Brain microvascular endothelial cell (primary cell): ENCODE data around the gene IQCN.
"Not testable (repeated sequence)": the region's sequence is repeated elsewhere in the genome, so short reads cannot be mapped to it uniquely, and the experiment has no call there.

Experiments used
- DNase-seq: peaks from one replicate; pipeline ENCODE4 v3.0.0-alpha.2; 2020
- H3K27ac ChIP-seq: fragments of 250-450 bp; sonication (Bioruptor Pico); 2 replicates; pipeline ENCODE4 v1.5.1; 2020; ENCODE audit warnings: mild to moderate bottlenecking, moderate library complexity
- H3K27me3 ChIP-seq: fragments of 250-450 bp; sonication (Bioruptor Pico); replicated peaks from 2 replicates; pipeline ENCODE4 v1.5.1; 2020; ENCODE audit warnings: mild to moderate bottlenecking
- H3K36me3 ChIP-seq: fragments of 250-450 bp; sonication (Bioruptor Pico); replicated peaks from 2 replicates; pipeline ENCODE4 v1.5.1; 2020; ENCODE audit warnings: mild to moderate bottlenecking
- H3K4me3 ChIP-seq: 2 replicates; pipeline ENCODE4 v1.5.1; 2011; ENCODE audit warnings: low read depth, mild to moderate bottlenecking, control low read depth, low read length, moderate library complexity
- CTCF ChIP-seq: IDR thresholded peaks from 2 replicates; pipeline ENCODE4 v1.5.1; 2011; ENCODE audit warnings: low read depth, mild to moderate bottlenecking, moderate library complexity, low read length, control low read depth, inconsistent platforms; ENCODE audit errors: missing control alignments
- in situ Hi-C: cut with HindIII; loops from 2 replicates; pipeline ENCODE4 v1.10.0; 2017; ENCODE audit warnings: low sequenced_read_pairs, low pct_ligation_motif_present

Gene IQCN

GRCh38 chr19:18216789-18217188 lies 57.5 kb downstream of the IQCN start:
- H3K36me3 ChIP-seq, result no peaks in the 10 kb centered on the region
- DNase-seq, result no peak
- H3K27me3 ChIP-seq, result no peaks in the 10 kb centered on the region
- in situ Hi-C loops, result no loop called here
- no peak overlapping the region for H3K27ac ChIP-seq
- H3K4me3 ChIP-seq, result no peak overlapping the region
- TF ChIP-seq CTCF, result no peak

- Histone ChIP-seq H3K27me3 (no peaks in the 10 kb centered on the region), H3K4me3 (no peak overlapping the region), H3K36me3 (no peaks in the 10 kb centered on the region), H3K27ac (no peak overlapping the region)
- TF ChIP-seq CTCF, result no peak
- in situ Hi-C loops, result no loop called here
- peak; percentile 50 for DNase-seq
Measured at GRCh38 chr19:18214779-18215433, 59.3 kb downstream of the IQCN start.

- no peak for DNase-seq
- no peak for TF ChIP-seq CTCF
- no peak overlapping the region for H3K4me3 ChIP-seq
- no peaks in the 10 kb centered on the region for H3K36me3 ChIP-seq
- no peaks in the 10 kb centered on the region for H3K27me3 ChIP-seq
- in situ Hi-C loops, result no loop called here
- H3K27ac ChIP-seq, result no peak overlapping the region
Measured at GRCh38 chr19:18211683-18212082, 62.6 kb downstream of the IQCN start.

- H3K27ac ChIP-seq, H3K4me3 ChIP-seq, in situ Hi-C loops, H3K27me3 ChIP-seq, DNase-seq, H3K36me3 ChIP-seq: not testable (repeated sequence)
Measured at GRCh38 chr19:18209912-18210311, 64.3 kb downstream of the IQCN start.

GRCh38 chr19:18208098-18208951 lies 65.9 kb downstream of the IQCN start:
- peak; percentile 90 for DNase-seq

More at GRCh38 chr19:18208098-18208951, 65.9 kb downstream of the IQCN start:
- Histone ChIP-seq H3K36me3 (no peaks in the 10 kb centered on the region), H3K27me3 (no peaks in the 10 kb centered on the region), H3K4me3 (no peak overlapping the region), H3K27ac (peak overlapping the region; percentile 82)
- in situ Hi-C loops, result no loop called here
- peak; percentile 66 for TF ChIP-seq CTCF
